Neuron (in vitro differentiated cells): ENCODE results near the gene CCDC102B.
"Not testable (repeated sequence)": the region's sequence is repeated elsewhere in the genome, so short reads cannot be mapped to it uniquely, and the experiment has no call there.

ENCODE experiments used
- H2AFZ ChIP-seq: one replicate; pipeline ENCODE4 v1.6.1; 2013; ENCODE audit warnings: low read depth, mild to moderate bottlenecking, inconsistent platforms, low read length, moderate library complexity
- H3K27me3 ChIP-seq: one replicate; pipeline ENCODE4 v1.6.1; 2013; ENCODE audit warnings: low read length; ENCODE audit not compliant: insufficient read depth
- H3K36me3 ChIP-seq: one replicate; pipeline ENCODE4 v1.6.1; 2013; ENCODE audit warnings: low read length; ENCODE audit not compliant: insufficient read depth
- H3K4me1 ChIP-seq: one replicate; pipeline ENCODE4 v1.6.1; 2013; ENCODE audit warnings: low read length; ENCODE audit not compliant: insufficient read depth
- H3K4me3 ChIP-seq: 2 replicates; pipeline ENCODE4 v1.5.1; 2013; ENCODE audit warnings: mild to moderate bottlenecking, low read length, moderate library complexity
- H3K9me3 ChIP-seq: one replicate; pipeline ENCODE4 v1.6.1; 2013; ENCODE audit warnings: low read length

CCDC102B gene

DNA sequence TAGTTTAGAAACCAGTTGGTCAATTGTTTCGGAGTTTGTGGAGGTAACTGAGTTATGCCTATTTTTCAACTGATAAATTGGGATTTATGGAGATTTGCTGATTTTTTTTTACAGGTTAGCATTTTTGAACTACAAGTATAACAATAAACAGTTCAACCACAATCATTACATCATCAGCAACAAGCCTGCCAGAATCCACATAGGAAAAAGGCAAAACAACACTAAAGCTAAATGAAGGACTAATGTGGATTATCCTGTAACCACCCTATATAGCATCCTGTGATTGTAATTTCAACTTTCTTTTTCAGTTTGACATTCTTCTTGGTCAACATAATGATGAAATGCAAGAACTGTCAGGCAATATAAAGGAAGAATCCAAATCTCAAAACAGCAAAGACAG, 76.5 kb downstream of the CCDC102B start:
- Histone ChIP-seq H3K9me3 (no peaks in the 10 kb centered on the region), H3K4me1 (no peaks in the 10 kb centered on the region), H3K36me3 (no peaks in the 10 kb centered on the region)

DNA sequence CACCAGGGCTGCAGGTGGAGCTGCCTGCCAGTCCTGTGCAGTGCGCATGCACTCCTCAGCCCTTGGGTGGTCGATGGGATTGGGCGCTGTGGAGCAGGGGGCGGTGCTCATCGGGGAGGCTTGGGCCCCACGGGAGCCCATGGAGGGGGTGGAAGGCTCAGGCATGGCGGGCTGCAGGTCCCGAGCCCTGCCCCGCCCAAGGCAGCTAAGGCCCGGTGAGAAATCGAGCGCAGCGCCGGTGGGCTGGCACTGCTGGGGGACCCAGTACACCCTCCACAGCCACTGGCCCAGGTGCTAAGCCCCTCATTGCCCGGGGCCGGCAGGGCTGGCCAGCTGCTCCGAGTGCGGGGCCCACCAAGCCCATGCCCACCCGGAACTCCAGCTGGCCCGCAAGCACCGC, 82.1 kb downstream of the CCDC102B start:
- H3K4me1 ChIP-seq, H3K36me3 ChIP-seq, H2AFZ ChIP-seq, H3K9me3 ChIP-seq, H3K4me3 ChIP-seq, H3K27me3 ChIP-seq: not testable (repeated sequence)

More for the DNA sequence above, 76.5 kb downstream of the CCDC102B start:
- no peak overlapping the region for H2AFZ ChIP-seq
- no peaks in the 10 kb centered on the region for H3K27me3 ChIP-seq
- no peak overlapping the region for H3K4me3 ChIP-seq

DNA sequence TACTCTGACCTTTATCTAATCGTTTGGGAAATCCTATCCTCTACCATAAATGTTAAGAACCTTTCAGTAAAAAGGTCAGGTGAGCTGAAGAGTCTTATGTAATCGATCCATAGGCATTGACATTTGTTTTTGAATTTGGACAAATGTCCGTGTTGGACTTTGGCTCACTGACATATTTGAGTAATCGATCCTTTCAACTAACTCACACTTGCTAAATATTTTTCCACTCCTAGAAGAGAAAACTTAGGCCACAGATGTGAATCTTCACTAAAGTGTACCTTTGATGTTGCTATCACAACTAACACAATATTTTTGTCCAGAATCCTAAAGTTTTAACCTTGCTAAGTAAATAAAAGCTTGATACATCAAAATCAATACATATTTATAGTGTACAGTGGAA, 89.5 kb downstream of the CCDC102B start:
- no peaks in the 10 kb centered on the region for H3K36me3 ChIP-seq
- no peaks in the 10 kb centered on the region for H3K27me3 ChIP-seq
- no peak overlapping the region for H2AFZ ChIP-seq
- H3K9me3 ChIP-seq: no peaks in the 10 kb centered on the region
- H3K4me1 ChIP-seq: no peaks in the 10 kb centered on the region
- H3K4me3 ChIP-seq: no peak overlapping the region

DNA sequence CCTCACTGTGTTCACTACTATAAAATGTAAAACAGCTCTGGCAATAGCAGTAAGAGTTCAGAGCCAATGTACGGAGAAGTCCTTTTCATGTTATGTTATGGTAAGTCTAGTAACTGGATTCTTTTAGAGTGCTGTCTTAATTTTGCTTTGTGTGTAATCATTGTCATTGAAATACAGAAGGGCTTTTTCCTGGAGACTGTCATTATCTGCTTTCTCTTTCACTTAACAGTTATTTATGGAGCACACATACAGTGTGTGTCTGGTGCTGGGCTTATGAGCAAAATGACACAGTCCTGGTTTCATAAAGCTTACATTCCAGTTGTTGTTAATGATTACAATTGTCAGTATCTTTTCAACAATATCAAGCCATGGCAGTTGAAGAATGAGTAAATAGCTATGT, 95.5 kb downstream of the CCDC102B start:
- Histone ChIP-seq H3K4me1 (no peaks in the 10 kb centered on the region), H3K9me3 (no peaks in the 10 kb centered on the region), H3K36me3 (no peaks in the 10 kb centered on the region), H3K27me3 (no peaks in the 10 kb centered on the region), H2AFZ (no peak overlapping the region), H3K4me3 (no peak overlapping the region)

DNA sequence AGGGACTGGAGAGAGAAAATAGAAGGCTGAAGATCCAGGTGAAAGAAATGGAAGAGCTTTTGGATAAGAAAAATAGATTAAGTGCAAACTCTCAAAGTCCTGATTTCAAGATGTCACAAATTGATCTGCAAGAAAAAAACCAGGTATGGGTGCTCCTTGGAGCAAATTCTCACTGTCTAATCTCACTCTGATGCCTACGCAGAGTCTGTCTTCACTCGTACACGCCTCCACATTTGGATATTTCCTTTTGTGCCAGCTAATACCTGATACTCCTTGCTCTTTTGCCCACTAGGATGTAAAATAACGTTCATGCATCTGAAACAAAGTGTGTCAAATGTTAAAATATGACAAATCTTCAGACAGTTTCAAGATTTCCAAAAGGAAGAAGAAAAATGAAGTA, 99.4 kb downstream of the CCDC102B start:
- Histone ChIP-seq H3K4me3 (no peak overlapping the region), H2AFZ (no peak overlapping the region), H3K4me1 (no peaks in the 10 kb centered on the region), H3K9me3 (no peaks in the 10 kb centered on the region), H3K27me3 (no peaks in the 10 kb centered on the region), H3K36me3 (no peaks in the 10 kb centered on the region)

DNA sequence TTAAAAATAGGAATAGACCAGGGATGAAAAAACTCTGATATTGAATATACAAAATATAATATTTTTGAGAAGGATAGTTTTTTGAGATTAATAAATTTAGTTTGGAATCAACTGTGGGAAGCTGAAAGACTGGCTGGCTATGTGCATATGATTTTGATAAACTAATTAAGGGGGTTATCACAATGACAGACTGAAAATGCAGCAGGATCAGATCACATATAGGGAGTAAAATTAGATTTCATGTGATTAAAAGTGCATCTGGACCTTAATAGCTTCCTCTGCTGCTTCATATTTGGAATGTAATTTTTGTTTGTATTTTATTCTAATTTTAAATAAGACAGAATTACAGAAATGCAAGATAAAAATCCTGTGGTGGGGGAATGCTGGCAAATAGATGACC, 111.7 kb downstream of the CCDC102B start:
- no peaks in the 10 kb centered on the region for H3K36me3 ChIP-seq
- no peaks in the 10 kb centered on the region for H3K4me1 ChIP-seq
- H3K27me3 ChIP-seq: no peaks in the 10 kb centered on the region
- H3K9me3 ChIP-seq: no peaks in the 10 kb centered on the region
- H3K4me3 ChIP-seq: no peak overlapping the region
- no peak overlapping the region for H2AFZ ChIP-seq

DNA sequence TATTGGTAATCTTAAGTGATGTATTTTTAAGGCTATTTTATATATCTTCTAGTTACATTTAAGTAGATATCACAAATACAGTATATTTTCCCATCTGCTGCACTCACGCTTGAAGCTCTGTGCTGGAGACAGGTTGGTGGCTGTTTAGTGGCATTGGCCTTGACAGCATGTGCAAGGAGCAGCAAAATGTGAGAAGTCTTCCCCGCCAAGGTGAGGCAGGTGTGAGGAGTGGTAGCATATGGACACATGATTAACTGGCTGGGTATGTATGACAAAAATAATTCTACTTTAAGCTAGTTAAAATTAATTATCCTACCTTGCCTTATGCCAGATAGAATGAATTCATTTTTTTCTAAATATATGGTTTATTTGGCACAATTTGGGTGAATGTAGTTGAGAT, 117.2 kb downstream of the CCDC102B start:
- no peak overlapping the region for H2AFZ ChIP-seq
- no peak overlapping the region for H3K4me3 ChIP-seq
- H3K27me3 ChIP-seq: no peaks in the 10 kb centered on the region
- H3K36me3 ChIP-seq: no peaks in the 10 kb centered on the region
- no peaks in the 10 kb centered on the region for H3K4me1 ChIP-seq
- no peaks in the 10 kb centered on the region for H3K9me3 ChIP-seq

DNA sequence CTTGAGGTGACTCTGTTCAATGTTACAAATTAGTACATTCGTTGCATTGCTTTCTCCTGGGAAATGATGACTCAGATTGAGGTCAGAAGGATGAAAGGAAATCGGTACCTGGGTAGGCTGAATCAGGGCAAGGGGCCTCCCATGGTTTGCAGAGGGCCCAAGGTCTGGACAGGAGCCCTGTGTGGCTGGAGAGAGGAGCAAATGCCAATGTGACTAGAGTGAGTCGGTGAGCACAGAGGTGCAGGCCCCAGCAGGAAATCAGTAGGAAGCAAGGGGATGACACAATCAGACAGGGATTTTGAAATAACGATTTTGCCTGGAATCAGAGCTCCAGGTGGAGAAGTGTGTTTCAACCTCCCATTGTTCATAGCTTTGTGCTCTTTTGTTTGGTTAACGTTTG, 118.9 kb downstream of the CCDC102B start:
- Histone ChIP-seq H3K4me1 (no peaks in the 10 kb centered on the region), H3K9me3 (no peaks in the 10 kb centered on the region), H3K36me3 (no peaks in the 10 kb centered on the region), H2AFZ (no peak overlapping the region), H3K27me3 (no peaks in the 10 kb centered on the region), H3K4me3 (no peak overlapping the region)

DNA sequence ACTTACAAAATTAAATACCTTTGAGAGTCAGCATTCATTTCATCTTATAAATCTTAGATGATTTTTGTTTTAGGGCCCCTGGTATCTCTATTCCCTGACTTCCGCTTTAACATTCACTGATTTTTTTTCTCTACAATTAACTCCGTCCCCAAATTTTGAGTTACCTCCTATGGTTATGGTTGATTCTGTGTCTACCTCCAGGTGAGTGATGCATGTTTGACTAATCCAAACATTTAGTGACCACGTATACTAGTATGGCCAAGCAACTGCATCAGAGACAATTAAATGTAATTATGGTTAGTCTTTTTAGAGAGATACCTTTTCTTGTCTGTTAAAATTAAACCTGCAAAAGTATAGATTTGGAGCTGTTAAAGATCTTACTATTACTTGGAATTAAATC, 120.3 kb downstream of the CCDC102B start:
- H3K4me1 ChIP-seq: no peaks in the 10 kb centered on the region
- no peaks in the 10 kb centered on the region for H3K36me3 ChIP-seq
- H3K27me3 ChIP-seq: no peaks in the 10 kb centered on the region
- H3K9me3 ChIP-seq: no peaks in the 10 kb centered on the region
- no peak overlapping the region for H2AFZ ChIP-seq
- no peak overlapping the region for H3K4me3 ChIP-seq

DNA sequence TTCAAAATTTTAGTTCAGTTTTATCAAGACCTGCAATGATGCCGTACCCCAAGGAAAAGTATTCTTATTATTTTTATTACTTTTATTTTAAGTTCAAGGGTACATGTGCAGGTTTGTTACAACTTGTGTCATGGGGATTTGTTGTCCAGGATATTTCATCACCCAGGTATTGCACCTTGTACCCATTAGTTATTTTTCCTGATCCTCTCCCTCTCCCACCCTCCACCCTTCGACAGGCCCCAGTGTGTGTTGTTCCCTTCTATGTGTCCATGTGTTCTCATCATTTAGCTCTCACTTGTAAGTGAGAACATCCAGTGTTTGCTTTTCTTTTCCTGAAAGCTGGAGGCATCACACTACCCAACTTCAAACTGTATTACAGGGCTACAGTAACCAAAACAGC, 122.0 kb downstream of the CCDC102B start:
- H3K36me3 ChIP-seq: no peaks in the 10 kb centered on the region
- no peaks in the 10 kb centered on the region for H3K9me3 ChIP-seq
- no peaks in the 10 kb centered on the region for H3K4me1 ChIP-seq
- no peak overlapping the region for H3K4me3 ChIP-seq
- no peak overlapping the region for H2AFZ ChIP-seq
- no peaks in the 10 kb centered on the region for H3K27me3 ChIP-seq

DNA sequence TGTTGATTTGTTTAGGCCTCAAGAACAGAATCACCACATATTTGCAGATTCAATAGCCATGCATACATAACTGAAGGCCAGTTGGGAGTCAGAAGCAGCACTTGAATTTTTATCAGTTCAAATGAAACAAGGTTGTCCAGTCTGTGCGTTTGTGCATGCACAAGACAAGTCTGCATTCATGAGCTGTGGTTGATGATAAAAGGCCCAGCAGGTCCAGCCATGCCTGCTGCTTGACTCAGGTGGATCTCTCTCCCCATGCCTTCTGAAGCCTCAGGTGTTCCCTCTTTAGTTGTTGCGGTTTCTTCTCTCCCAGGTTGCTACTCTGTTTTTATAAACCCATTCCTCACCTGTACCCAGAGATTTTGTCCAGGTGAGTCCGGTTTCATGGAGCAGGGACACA, 124.5 kb downstream of the CCDC102B start:
- Histone ChIP-seq H3K4me3 (no peak overlapping the region), H3K4me1 (no peaks in the 10 kb centered on the region), H3K9me3 (no peaks in the 10 kb centered on the region), H2AFZ (no peak overlapping the region), H3K36me3 (no peaks in the 10 kb centered on the region), H3K27me3 (no peaks in the 10 kb centered on the region)

DNA sequence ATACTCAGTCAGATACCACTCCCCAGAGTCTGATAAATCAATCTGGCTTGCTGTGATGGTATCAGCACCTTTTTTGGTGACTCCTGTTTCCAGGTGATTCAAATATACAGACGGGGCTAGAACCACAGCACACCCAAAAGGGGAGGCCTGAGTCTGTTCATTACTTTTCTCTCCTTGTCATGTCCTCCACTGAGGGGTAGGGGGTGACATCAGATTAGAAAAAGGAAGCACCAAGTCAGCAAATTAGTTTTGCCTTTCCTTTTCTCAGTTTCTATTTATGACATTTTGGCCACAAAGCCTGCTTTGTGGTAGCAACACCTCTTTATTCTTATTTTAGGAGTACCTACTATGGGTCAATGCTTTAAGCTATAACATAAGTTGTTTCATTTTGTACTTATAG, 127.4 kb downstream of the CCDC102B start:
- Histone ChIP-seq H3K9me3 (no peaks in the 10 kb centered on the region), H2AFZ (no peak overlapping the region), H3K4me3 (no peak overlapping the region), H3K27me3 (no peaks in the 10 kb centered on the region), H3K36me3 (no peaks in the 10 kb centered on the region), H3K4me1 (no peaks in the 10 kb centered on the region)

DNA sequence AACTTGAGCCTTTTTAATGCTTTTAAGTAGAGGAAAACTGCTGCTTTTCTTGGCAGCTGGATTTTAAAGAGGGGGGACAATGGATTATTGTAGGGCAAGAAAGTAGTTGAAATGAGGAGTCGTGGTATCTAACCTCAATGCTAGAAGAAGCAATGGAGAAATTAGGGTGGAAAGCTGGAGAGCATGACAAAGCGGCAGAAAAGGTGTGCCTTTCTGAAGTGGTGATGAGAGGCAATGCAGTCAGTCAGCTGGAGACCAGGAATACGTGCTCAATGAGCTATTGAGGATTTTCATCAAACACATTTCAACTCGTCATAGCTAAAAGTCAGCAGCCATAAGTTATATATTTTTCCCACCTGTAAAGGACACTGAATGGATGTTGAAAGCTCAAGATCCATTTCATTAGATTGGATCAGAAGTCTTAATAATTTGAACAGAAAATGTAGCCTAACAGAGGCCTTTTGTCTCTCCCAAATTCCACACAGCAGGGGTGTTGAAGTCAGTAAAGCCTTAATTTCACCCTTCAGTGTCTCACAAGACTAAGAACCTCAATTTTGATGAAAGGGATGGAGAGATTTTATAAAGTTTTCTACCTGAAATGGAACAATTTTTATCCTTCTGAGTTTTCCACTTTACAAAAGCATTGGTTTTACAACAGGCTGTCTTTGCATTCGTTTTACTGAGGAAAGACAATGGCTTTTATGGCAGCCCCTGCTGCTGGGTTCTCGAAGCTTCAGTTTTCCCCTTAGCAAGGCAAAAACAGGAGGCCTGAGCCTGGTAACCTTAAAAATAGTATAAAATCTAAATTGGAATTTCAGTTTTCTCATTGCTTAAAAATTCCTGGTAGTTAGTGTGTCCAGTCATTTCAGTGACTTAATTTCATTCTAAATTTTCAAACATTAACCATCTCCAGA, 131.1 kb downstream of the CCDC102B start:
- H3K27me3 ChIP-seq: no peaks in the 10 kb centered on the region
- H3K9me3 ChIP-seq: no peaks in the 10 kb centered on the region
- H3K36me3 ChIP-seq: no peaks in the 10 kb centered on the region
- no peak overlapping the region for H2AFZ ChIP-seq
- H3K4me3 ChIP-seq: no peak overlapping the region
- H3K4me1 ChIP-seq: no peaks in the 10 kb centered on the region

DNA sequence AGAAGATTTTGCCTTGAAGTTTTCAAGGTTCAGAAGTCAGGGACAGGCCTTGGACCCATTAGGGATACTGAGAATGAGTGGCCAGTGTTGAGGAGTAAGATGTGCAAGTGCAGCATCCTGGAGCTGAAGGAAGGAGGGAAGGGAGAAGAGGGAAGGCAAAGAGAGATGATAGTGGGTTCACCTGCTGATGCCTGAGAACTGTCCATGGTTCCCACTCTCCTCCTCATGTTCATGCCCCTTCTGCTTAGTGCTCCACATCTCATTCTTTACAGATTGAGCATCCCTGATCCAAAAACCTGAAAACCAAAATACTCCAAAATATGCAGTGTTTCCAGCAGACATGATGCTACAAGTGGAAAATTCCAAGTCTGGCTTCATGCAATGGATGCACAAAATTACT, 137.8 kb downstream of the CCDC102B start:
- Histone ChIP-seq H3K27me3 (no peaks in the 10 kb centered on the region), H3K36me3 (no peaks in the 10 kb centered on the region), H3K9me3 (no peaks in the 10 kb centered on the region), H3K4me1 (no peaks in the 10 kb centered on the region), H3K4me3 (no peak overlapping the region), H2AFZ (no peak overlapping the region)
